Fibroblast of lung (primary cell): ENCODE measurements around the gene WDHD1.

ENCODE experiments used
- EZH2 ChIP-seq: IDR thresholded peaks from 2 replicates; pipeline ENCODE4 v1.5.1; 2012; ENCODE audit warnings: low read length, control low read depth, mild to moderate bottlenecking; ENCODE audit errors: missing control alignments
- TF ChIP-seq, protein P1 (sequence below), 2 donors: IDR thresholded peaks in 1 of 2; conservative IDR thresholded peaks in 1 of 2; 1 replicate in 1 of 2; 2 replicates in 1 of 2; pipeline ENCODE4 v1.5.1; 2011 to 2012; ENCODE audit warnings: low read length in 2 of 2, control low read depth in 1 of 2, inconsistent platforms in 1 of 2, low read depth in 1 of 2, mild to moderate bottlenecking in 1 of 2

DNA sequence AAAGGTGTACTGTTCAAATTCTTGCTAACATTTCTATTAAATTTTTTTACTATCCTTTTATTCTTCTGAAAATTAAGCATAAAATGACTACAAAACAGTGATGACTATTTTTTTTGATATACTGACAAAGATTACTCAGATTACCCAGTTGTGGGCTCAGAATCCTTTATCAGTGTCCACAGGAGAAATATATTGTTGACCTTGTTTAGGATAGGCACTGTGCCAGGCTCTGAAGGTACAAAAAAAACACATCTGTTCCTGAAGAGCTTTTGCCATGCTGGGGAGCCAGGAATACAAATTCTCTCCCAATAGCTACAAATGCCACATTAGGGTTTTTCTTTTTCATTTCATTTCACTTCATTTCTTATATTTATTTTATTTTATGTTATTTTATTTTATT, 97.3 kb downstream of the WDHD1 start:
- TF ChIP-seq, protein P1, sequence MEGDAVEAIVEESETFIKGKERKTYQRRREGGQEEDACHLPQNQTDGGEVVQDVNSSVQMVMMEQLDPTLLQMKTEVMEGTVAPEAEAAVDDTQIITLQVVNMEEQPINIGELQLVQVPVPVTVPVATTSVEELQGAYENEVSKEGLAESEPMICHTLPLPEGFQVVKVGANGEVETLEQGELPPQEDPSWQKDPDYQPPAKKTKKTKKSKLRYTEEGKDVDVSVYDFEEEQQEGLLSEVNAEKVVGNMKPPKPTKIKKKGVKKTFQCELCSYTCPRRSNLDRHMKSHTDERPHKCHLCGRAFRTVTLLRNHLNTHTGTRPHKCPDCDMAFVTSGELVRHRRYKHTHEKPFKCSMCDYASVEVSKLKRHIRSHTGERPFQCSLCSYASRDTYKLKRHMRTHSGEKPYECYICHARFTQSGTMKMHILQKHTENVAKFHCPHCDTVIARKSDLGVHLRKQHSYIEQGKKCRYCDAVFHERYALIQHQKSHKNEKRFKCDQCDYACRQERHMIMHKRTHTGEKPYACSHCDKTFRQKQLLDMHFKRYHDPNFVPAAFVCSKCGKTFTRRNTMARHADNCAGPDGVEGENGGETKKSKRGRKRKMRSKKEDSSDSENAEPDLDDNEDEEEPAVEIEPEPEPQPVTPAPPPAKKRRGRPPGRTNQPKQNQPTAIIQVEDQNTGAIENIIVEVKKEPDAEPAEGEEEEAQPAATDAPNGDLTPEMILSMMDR (conservative IDR thresholded peaks at IDR 0.05 in 1 of 2, IDR thresholded peaks at IDR 0.05 in 1 of 2; ENCODE audit: low read depth in 1 of 2, low read length in 2 of 2): no peak
- TF ChIP-seq EZH2: no peak
